H1 (cell line): Measurements from ENCODE around the gene SPACDR. TPM values are rescaled to one million over a fixed set of nuclear protein-coding genes. Genes with fewer than 3 reads are reported as not detected.

ENCODE experiments used
- CTCF ChIA-PET: fragments of 300-600 bp; sonication (Branson Sonifier 250); formaldehyde crosslinking; loops from one replicate; lab custom pipeline; 2021; ENCODE audit not compliant: partially characterized antibody; lab: Charles Lee
- POLR2A ChIA-PET: fragments of 300-600 bp; sonication (Branson Sonifier 250); formaldehyde crosslinking; loops from one replicate; lab custom pipeline; 2021; ENCODE audit warnings: inconsistent platforms; ENCODE audit not compliant: partially characterized antibody; lab: Charles Lee
- DNase-seq, 2 experiments: peaks; one replicate each; pipeline versions ENCODE4 v3.0.0 to v3.0.0-alpha.2; 2010 to 2022; ENCODE audit warnings: low spot score in 2 of 2, low read depth in 1 of 2, mixed read lengths in 1 of 2
- FAIRE-seq: peaks from 2 replicates; lab custom pipeline; 2011; peaks lifted over from hg19 to GRCh38; lab: Jason Lieb, UNC
- H2AFZ ChIP-seq: 2 replicates; pipeline ENCODE4 v1.8.1; 2012; ENCODE audit warnings: low read length, inconsistent platforms
- H2AK5ac ChIP-seq: 2 replicates; pipeline ENCODE4 v1.6.1; 2013; ENCODE audit warnings: low read depth, low read length
- H2BK120ac ChIP-seq: replicated peaks from 2 replicates; pipeline ENCODE3; 2013; ENCODE audit warnings: low read depth, low read length, inconsistent platforms
- H2BK12ac ChIP-seq: 2 replicates; pipeline ENCODE4 v1.6.1; 2013; ENCODE audit warnings: low read depth, low read length
- H2BK15ac ChIP-seq: 2 replicates; pipeline ENCODE4 v1.6.1; 2013; ENCODE audit warnings: low read length
- H2BK20ac ChIP-seq: 2 replicates; pipeline ENCODE4 v1.6.1; 2013; ENCODE audit warnings: low read length
- H2BK5ac ChIP-seq: 2 replicates; pipeline ENCODE4 v1.6.1; 2013; ENCODE audit warnings: low read depth, low read length
- H3K14ac ChIP-seq: 2 replicates; pipeline ENCODE4 v1.6.1; 2013; ENCODE audit warnings: inconsistent platforms; ENCODE audit not compliant: insufficient read length
- H3K18ac ChIP-seq: 2 replicates; pipeline ENCODE4 v1.6.1; 2013; ENCODE audit warnings: low read length; ENCODE audit errors: extremely low read depth
- H3K23ac ChIP-seq: 2 replicates; pipeline ENCODE4 v1.6.1; 2013; ENCODE audit warnings: inconsistent platforms; ENCODE audit not compliant: insufficient read length
- H3K23me2 ChIP-seq: 2 replicates; pipeline ENCODE4 v1.6.1; 2013; ENCODE audit warnings: low read depth, low read length
- H3K27ac ChIP-seq: 2 replicates; pipeline ENCODE4 v1.6.1; 2011; ENCODE audit warnings: low read depth, low read length, inconsistent platforms
- H3K27me3 ChIP-seq, 4 experiments: replicated peaks in 1 of 4; 1 replicate in 1 of 4; 2 replicates in 3 of 4; pipeline versions ENCODE4 v1.6.1 to v1.8.1; 2011 to 2013; ENCODE audit warnings: low read length in 3 of 4, mild to moderate bottlenecking in 3 of 4, inconsistent platforms in 2 of 4, mixed read lengths in 2 of 4, moderate library complexity in 1 of 4; ENCODE audit not compliant: control insufficient read depth in 3 of 4, insufficient read depth in 3 of 4; ENCODE audit errors: extremely low read depth in 1 of 4
- H3K36me3 ChIP-seq, 4 experiments: 2 replicates each; pipeline versions ENCODE4 v1.6.1 to v1.8.1; 2011 to 2013; ENCODE audit warnings: mild to moderate bottlenecking in 4 of 4, low read length in 3 of 4, moderate library complexity in 2 of 4, control low read depth in 1 of 4, inconsistent platforms in 1 of 4; ENCODE audit not compliant: insufficient read depth in 4 of 4, control insufficient read depth in 2 of 4
- H3K4ac ChIP-seq: replicated peaks from 2 replicates; pipeline ENCODE3; 2013; ENCODE audit warnings: low read length, low read depth, mixed read lengths, inconsistent platforms; ENCODE audit not compliant: insufficient read length
- H3K4me1 ChIP-seq, 4 experiments: replicated peaks in 1 of 4; 1 replicate in 1 of 4; 2 replicates in 3 of 4; pipeline versions ENCODE4 v1.6.1 to v1.8.1; 2011 to 2013; ENCODE audit warnings: low read length in 3 of 4, inconsistent platforms in 2 of 4, mixed read lengths in 1 of 4; ENCODE audit not compliant: insufficient read depth in 4 of 4, control insufficient read depth in 3 of 4
- H3K4me2 ChIP-seq, 2 experiments: 2 replicates each; pipeline versions ENCODE4 v1.6.1 to v1.8.1; 2011 to 2013; ENCODE audit warnings: low read depth in 2 of 2, low read length in 2 of 2, control low read depth in 1 of 2, inconsistent platforms in 1 of 2, mild to moderate bottlenecking in 1 of 2; ENCODE audit not compliant: insufficient read depth in 1 of 2
- H3K4me3 ChIP-seq, 4 experiments: fragments of 200-600, 300-600 bp in 1 of 4; sonication (generic), shearing (Covaris generic), sonication (Bioruptor Twin) in 1 of 4; 2 replicates each; pipeline versions ENCODE4 v1.5.1 to v1.8.1; 2011 to 2016; ENCODE audit warnings: low read length in 4 of 4, low read depth in 3 of 4, control low read depth in 2 of 4, inconsistent platforms in 2 of 4, mild to moderate bottlenecking in 2 of 4, mixed read lengths in 1 of 4, moderate library complexity in 1 of 4; ENCODE audit not compliant: insufficient read depth in 2 of 4; ENCODE audit errors: extremely low read depth in 1 of 4
- H3K56ac ChIP-seq: replicated peaks from 2 replicates; pipeline ENCODE3; 2013; ENCODE audit warnings: low read depth, mild to moderate bottlenecking, mixed read lengths, low read length, inconsistent platforms; ENCODE audit not compliant: insufficient read length
- H3K79me1 ChIP-seq: 2 replicates; pipeline ENCODE4 v1.6.1; 2013; ENCODE audit warnings: low read depth, low read length, control low read depth
- H3K79me2 ChIP-seq, 2 experiments: 2 replicates each; pipeline versions ENCODE4 v1.6.1 to v1.8.1; 2012 to 2013; ENCODE audit warnings: low read length in 2 of 2, mild to moderate bottlenecking in 2 of 2, inconsistent platforms in 1 of 2; ENCODE audit not compliant: insufficient read depth in 2 of 2, control insufficient read depth in 1 of 2
- H3K9ac ChIP-seq, 4 experiments: replicated peaks in 1 of 4; 1 replicate in 1 of 4; 2 replicates in 3 of 4; pipeline versions ENCODE4 v1.6.1 to v1.8.1; 2011 to 2013; ENCODE audit warnings: low read depth in 3 of 4, low read length in 3 of 4, control low read depth in 2 of 4, mild to moderate bottlenecking in 2 of 4, moderate library complexity in 2 of 4, inconsistent platforms in 1 of 4; ENCODE audit errors: extremely low read depth in 1 of 4
- H3K9me3 ChIP-seq, 2 experiments: 2 replicates each; pipeline versions ENCODE4 v1.6.1 to v1.8.1; 2012 to 2013; ENCODE audit warnings: mild to moderate bottlenecking in 2 of 2, moderate library complexity in 2 of 2, control low read depth in 1 of 2, inconsistent platforms in 1 of 2, low read depth in 1 of 2, low read length in 1 of 2, mixed read lengths in 1 of 2; ENCODE audit not compliant: insufficient read depth in 2 of 2
- H4K20me1 ChIP-seq, 2 experiments: replicated peaks in 1 of 2; 2 replicates each; pipeline versions ENCODE3 to v1.8.1; 2011 to 2013; ENCODE audit warnings: inconsistent platforms in 2 of 2, low read length in 2 of 2, mild to moderate bottlenecking in 1 of 2; ENCODE audit not compliant: insufficient read depth in 2 of 2, control insufficient read depth in 1 of 2
- H4K5ac ChIP-seq: 2 replicates; pipeline ENCODE4 v1.6.1; 2013; ENCODE audit warnings: low read length, low read depth, mixed read lengths, inconsistent platforms; ENCODE audit not compliant: insufficient read length
- H4K8ac ChIP-seq: 2 replicates; pipeline ENCODE4 v1.8.0; 2013; ENCODE audit warnings: mild to moderate bottlenecking, moderate library complexity, low read length, inconsistent platforms; ENCODE audit not compliant: insufficient read depth; ENCODE audit errors: extremely low read depth
- H4K91ac ChIP-seq: replicated peaks from 2 replicates; pipeline ENCODE3; 2013; ENCODE audit warnings: low read length, mixed read lengths, inconsistent platforms; ENCODE audit not compliant: insufficient read length
- BCL11A ChIP-seq, 2 experiments: IDR thresholded peaks; one replicate each; pipeline ENCODE4 v1.6.1; 2011; ENCODE audit warnings: low read depth in 2 of 2, low read length in 2 of 2, mild to moderate bottlenecking in 2 of 2
- CHD2 ChIP-seq: IDR thresholded peaks from 2 replicates; pipeline ENCODE4 v1.6.1; 2012; ENCODE audit warnings: low read length, improper control_type of control experiment
- CTBP2 ChIP-seq: IDR thresholded peaks from 2 replicates; pipeline ENCODE4 v1.7.0; 2011; ENCODE audit warnings: borderline replicate concordance, mild to moderate bottlenecking, moderate library complexity, mixed read lengths, low read length; ENCODE audit not compliant: insufficient read depth, insufficient read length
- GTF2F1 ChIP-seq: IDR thresholded peaks from 2 replicates; pipeline ENCODE4 v1.6.1; 2012; ENCODE audit warnings: low read depth, low read length, improper control_type of control experiment, borderline replicate concordance
- HDAC2 ChIP-seq, 2 experiments: fragments of 300-600 bp in 1 of 2; sonication (generic) in 1 of 2; IDR thresholded peaks; 2 replicates each; pipeline ENCODE4 v1.6.1; 2011 to 2012; ENCODE audit warnings: low read depth in 2 of 2, low read length in 2 of 2, mild to moderate bottlenecking in 2 of 2, moderate library complexity in 2 of 2, borderline replicate concordance in 1 of 2, inconsistent platforms in 1 of 2
- JUN ChIP-seq: IDR thresholded peaks from 2 replicates; pipeline ENCODE4 v1.6.1; 2011; ENCODE audit warnings: low read depth, mild to moderate bottlenecking, improper control_type of control experiment, low read length
- KDM4A ChIP-seq: IDR thresholded peaks from one replicate; pipeline ENCODE4 v1.7.1; 2012; ENCODE audit warnings: low read depth, mild to moderate bottlenecking, moderate library complexity, low read length, inconsistent platforms; ENCODE audit not compliant: severe bottlenecking
- NRF1 ChIP-seq: IDR thresholded peaks from 2 replicates; pipeline ENCODE4 v1.6.1; 2011; ENCODE audit warnings: mild to moderate bottlenecking, low read depth, low read length, improper control_type of control experiment
- POLR2A ChIP-seq, 2 experiments: IDR thresholded peaks; 1 replicate in 1 of 2; 2 replicates in 1 of 2; pipeline ENCODE4 v1.6.1; 2011; ENCODE audit warnings: low read depth in 2 of 2, low read length in 2 of 2, mild to moderate bottlenecking in 2 of 2; ENCODE audit errors: control extremely low read depth in 1 of 2
- RFX5 ChIP-seq: IDR thresholded peaks from 2 replicates; pipeline ENCODE4 v1.6.1; 2011; ENCODE audit warnings: low read depth, low read length, improper control_type of control experiment, borderline replicate concordance
- SRF ChIP-seq: IDR thresholded peaks from 2 replicates; pipeline ENCODE4 v1.6.1; 2011; ENCODE audit warnings: mild to moderate bottlenecking, low read depth, low read length, moderate library complexity
- TAF7 ChIP-seq: optimal IDR thresholded peaks from 2 replicates; pipeline ENCODE3; 2011; ENCODE audit warnings: low read depth, mild to moderate bottlenecking, inconsistent platforms, low read length, moderate library complexity, borderline replicate concordance
- TBP ChIP-seq: IDR thresholded peaks from 2 replicates; pipeline ENCODE4 v1.6.1; 2011; ENCODE audit warnings: low read depth, low read length, improper control_type of control experiment
- TEAD4 ChIP-seq: IDR thresholded peaks from 2 replicates; pipeline ENCODE4 v1.6.1; 2012; ENCODE audit warnings: low read depth, low read length, inconsistent platforms, mixed read lengths
- WGBS, 2 experiments: shearing (Covaris generic) in 1 of 2; methylation state at CpG; one replicate each; pipeline versions ENCODE4 v1.1.6 to v1.1.7; 2013 to 2015; ENCODE audit warnings: low lambda C conversion rate in 2 of 2, mixed read lengths in 2 of 2, inconsistent platforms in 1 of 2, low coverage in 1 of 2, missing lambda C conversion rate in 1 of 2; ENCODE audit not compliant: insufficient replicate concordance in 2 of 2, insufficient coverage in 1 of 2, insufficient read length in 1 of 2; ENCODE audit errors: extremely low coverage in 1 of 2, missing lambda C conversion rate in 1 of 2; 5-methylcytosine and 5-hydroxymethylcytosine counted together
- polyA plus RNA-seq, 7 experiments: library from polyadenylated mRNA; depleted of rRNA in 3 of 7; stranded (reverse) in 5 of 7; unstranded in 2 of 7; fragments of >200 nt in 5 of 7; fragments of 200-250 nt in 2 of 7; gene quantifications; 1 replicate in 5 of 7; 2 replicates in 1 of 7; 4 replicates in 1 of 7; pipeline versions ENCODE4 v1.2.1 to v1.2.3, GENCODE V29; 2011 to 2013; ENCODE audit warnings: missing spikeins in 2 of 7, mixed read lengths in 2 of 7
- total RNA-seq: library from RNA; stranded (reverse); fragmentation: NEBNext Ultra II Directional; extraction: Animal tissue kit (Norgen Biotek cat#: 25700); gene quantifications from 2 replicates; pipeline ENCODE4 v1.2.1, GENCODE V29; 2021

The SPACDR gene
- total and polyA plus RNA-seq, 2 of the 8 experiments (the other 6 are each of a cell fraction or from before 2014, with no cell fraction given) = 0.26 TPM; not detected in 1

- H2BK15ac ChIP-seq = no peak overlapping the region
- H3K4me1 ChIP-seq = no peaks in the 10 kb centered on the region
- no peak overlapping the region for H3K23ac ChIP-seq
- no peak overlapping the region for H4K91ac ChIP-seq
- no peak overlapping the region for H2BK20ac ChIP-seq
- POLR2A ChIA-PET = interaction anchor here (2.1 to 2.6 kb wide), 2 partner anchors 9 to 12 kb away, joined by 5 to 15 read pairs; partner anchors contain the start of genes MEPCE and ZCWPW1
- no peak overlapping the region for H2BK5ac ChIP-seq
- H3K14ac ChIP-seq = no peak overlapping the region
- CTCF ChIA-PET = interaction anchor here (0.5 to 4.2 kb wide), 2 partner anchors 12 to 375 kb away, joined by 3 to 17 read pairs; no protein-coding TSS in a partner anchor
- no peak overlapping the region for H3K18ac ChIP-seq
- H3K9me3 ChIP-seq = no peaks in the 10 kb centered on the region
- H3K23me2 ChIP-seq = no peaks in the 10 kb centered on the region
- H3K36me3 ChIP-seq = no peaks in the 10 kb centered on the region
- 92% methylated on average over 1 of the region's 1 CpG; no CpG with 5 or more reads in 1 of the 2 experiments for WGBS, 2 experiments
- FAIRE-seq (no peak), DNase-seq (no peak)
- H3K4me3 ChIP-seq = no peak overlapping the region
- no peak overlapping the region for H3K9ac ChIP-seq
- no peak overlapping the region for H2BK12ac ChIP-seq
- no peak overlapping the region for H4K5ac ChIP-seq
- H3K56ac ChIP-seq = no peak overlapping the region
- no peak overlapping the region for H2AK5ac ChIP-seq
- no peak overlapping the region for H2BK120ac ChIP-seq
- H3K27ac ChIP-seq = no peak overlapping the region
- H3K27me3 ChIP-seq = no peaks in the 10 kb centered on the region
- no peak overlapping the region for H3K4ac ChIP-seq
- no peaks in the 10 kb centered on the region for H3K79me2 ChIP-seq
- H4K8ac ChIP-seq = no peak overlapping the region
- H3K4me2 ChIP-seq = no peak overlapping the region
- H3K79me1 ChIP-seq = no peaks in the 10 kb centered on the region
- no peak overlapping the region for H2AFZ ChIP-seq
- no peaks in the 10 kb centered on the region for H4K20me1 ChIP-seq
- TF ChIP-seq CTBP2 (no peak), TEAD4 (no peak), CHD2 (no peak), POLR2A (IDR thresholded peaks at IDR 0.05; ENCODE audit: control extremely low read depth in 1 of 2, low read depth in 2 of 2, low read length in 2 of 2) (no peak), KDM4A (no peak), BCL11A (IDR thresholded peaks at IDR 0.05; ENCODE audit: low read depth in 2 of 2, low read length in 2 of 2) (no peak), RFX5 (no peak), HDAC2 (IDR thresholded peaks at IDR 0.05; ENCODE audit: borderline replicate concordance in 1 of 2, low read depth in 2 of 2, low read length in 2 of 2) (no peak), NRF1 (no peak), TBP (no peak), TAF7 (no peak), SRF (no peak), GTF2F1 (no peak), JUN (no peak)
Observed at GRCh38 chr7:100419660-100420226, 44.3 kb downstream of the SPACDR start.
